Measurements from ENCODE around the gene FEM1A. TPM values are rescaled to one million over a fixed set of nuclear protein-coding genes. Genes with fewer than 3 reads are reported as not detected.

Gene FEM1A
- total and polyA plus RNA-seq, 2 of the 13 experiments (the other 11 are each of a cell fraction or from before 2014, with no cell fraction given): 3.2 to 10.8 TPM

DNA sequence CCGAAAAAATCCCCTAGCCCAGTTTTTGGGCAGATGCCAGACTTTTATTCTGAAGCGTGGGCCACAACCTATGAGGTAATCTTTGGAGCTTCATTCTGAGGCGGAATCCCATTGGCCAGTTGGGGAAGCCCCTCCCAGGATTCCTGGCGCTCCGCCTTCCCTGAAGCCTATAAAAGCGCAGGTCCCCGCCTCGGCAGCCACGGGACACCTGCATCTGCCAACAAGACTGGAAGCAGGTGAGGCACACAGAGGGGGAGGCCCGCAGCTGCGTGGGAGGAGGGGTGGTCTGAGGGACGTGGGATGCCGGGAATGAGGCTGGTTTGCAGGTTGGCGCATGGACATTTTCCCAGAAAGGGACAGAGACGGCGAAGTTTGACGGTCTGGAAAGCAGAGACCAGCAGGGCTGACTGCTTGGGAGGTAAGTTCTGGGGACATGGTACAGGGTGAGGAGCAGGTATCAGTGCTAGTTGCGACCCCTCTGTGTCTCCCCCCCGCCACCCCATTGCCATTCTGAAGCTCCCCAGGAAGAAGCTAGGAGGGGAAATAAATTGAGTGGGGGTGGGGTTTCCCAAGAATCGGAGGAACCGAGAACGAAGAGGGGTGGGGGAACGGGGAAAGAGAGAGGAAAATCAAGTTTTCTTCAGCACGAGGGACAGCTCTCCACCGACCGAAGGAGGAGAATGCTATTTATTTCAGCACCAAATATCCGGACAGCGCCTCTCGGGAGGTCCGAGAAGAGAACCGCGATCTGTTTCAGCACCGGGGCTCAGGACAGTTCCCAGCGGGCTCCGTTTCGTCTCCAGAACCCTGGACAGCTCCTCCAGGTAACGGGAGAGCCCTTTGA lies 22.4 kb upstream of the FEM1A start (continued):
- TF ChIP-seq, protein P1, sequence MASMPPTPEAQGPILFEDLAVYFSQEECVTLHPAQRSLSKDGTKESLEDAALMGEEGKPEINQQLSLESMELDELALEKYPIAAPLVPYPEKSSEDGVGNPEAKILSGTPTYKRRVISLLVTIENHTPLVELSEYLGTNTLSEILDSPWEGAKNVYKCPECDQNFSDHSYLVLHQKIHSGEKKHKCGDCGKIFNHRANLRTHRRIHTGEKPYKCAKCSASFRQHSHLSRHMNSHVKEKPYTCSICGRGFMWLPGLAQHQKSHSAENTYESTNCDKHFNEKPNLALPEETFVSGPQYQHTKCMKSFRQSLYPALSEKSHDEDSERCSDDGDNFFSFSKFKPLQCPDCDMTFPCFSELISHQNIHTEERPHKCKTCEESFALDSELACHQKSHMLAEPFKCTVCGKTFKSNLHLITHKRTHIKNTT (CRISPR knock-in tag; IDR thresholded peaks at IDR 0.05): no peak
- TF ChIP-seq DR1 (CRISPR knock-in tag; IDR thresholded peaks at IDR 0.05): peak; percentile 96
- TF ChIP-seq NRL (CRISPR knock-in tag; IDR thresholded peaks at IDR 0.05; ENCODE audit: borderline replicate concordance): peak; percentile 100
- TF ChIP-seq FOXK2 (IDR thresholded peaks at IDR 0.05): 0 out of 2 replicates have a peak, but pooled peaks have one; percentile 20
- peak; percentile 99 for TF ChIP-seq ATRX (CRISPR knock-in tag; IDR thresholded peaks at IDR 0.05; ENCODE audit: borderline replicate concordance)
- TF ChIP-seq, protein P2, sequence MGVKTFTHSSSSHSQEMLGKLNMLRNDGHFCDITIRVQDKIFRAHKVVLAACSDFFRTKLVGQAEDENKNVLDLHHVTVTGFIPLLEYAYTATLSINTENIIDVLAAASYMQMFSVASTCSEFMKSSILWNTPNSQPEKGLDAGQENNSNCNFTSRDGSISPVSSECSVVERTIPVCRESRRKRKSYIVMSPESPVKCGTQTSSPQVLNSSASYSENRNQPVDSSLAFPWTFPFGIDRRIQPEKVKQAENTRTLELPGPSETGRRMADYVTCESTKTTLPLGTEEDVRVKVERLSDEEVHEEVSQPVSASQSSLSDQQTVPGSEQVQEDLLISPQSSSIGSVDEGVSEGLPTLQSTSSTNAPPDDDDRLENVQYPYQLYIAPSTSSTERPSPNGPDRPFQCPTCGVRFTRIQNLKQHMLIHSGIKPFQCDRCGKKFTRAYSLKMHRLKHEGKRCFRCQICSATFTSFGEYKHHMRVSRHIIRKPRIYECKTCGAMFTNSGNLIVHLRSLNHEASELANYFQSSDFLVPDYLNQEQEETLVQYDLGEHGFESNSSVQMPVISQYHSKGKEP (CRISPR knock-in tag; IDR thresholded peaks at IDR 0.05): peak; percentile 100
- TF ChIP-seq ZNF598 (CRISPR knock-in tag; IDR thresholded peaks at IDR 0.05; ENCODE audit: borderline replicate concordance): peak; percentile 100
- TF ChIP-seq TCF12 (IDR thresholded peaks at IDR 0.05): no peak
- peak; percentile 99; the same call in 1 of the 2 replicates for TF ChIP-seq TCF12 (CRISPR knock-in tag; IDR thresholded peaks at IDR 0.05)
- TF ChIP-seq ARID2 (CRISPR knock-in tag; IDR thresholded peaks at IDR 0.05; ENCODE audit: borderline replicate concordance): peak; percentile 100
- peak; percentile 100 for TF ChIP-seq MXD4 (CRISPR knock-in tag; IDR thresholded peaks at IDR 0.05)
- TF ChIP-seq TBX2 (CRISPR knock-in tag; IDR thresholded peaks at IDR 0.05; ENCODE audit: borderline replicate concordance): peak; percentile 99
- TF ChIP-seq, protein P3, sequence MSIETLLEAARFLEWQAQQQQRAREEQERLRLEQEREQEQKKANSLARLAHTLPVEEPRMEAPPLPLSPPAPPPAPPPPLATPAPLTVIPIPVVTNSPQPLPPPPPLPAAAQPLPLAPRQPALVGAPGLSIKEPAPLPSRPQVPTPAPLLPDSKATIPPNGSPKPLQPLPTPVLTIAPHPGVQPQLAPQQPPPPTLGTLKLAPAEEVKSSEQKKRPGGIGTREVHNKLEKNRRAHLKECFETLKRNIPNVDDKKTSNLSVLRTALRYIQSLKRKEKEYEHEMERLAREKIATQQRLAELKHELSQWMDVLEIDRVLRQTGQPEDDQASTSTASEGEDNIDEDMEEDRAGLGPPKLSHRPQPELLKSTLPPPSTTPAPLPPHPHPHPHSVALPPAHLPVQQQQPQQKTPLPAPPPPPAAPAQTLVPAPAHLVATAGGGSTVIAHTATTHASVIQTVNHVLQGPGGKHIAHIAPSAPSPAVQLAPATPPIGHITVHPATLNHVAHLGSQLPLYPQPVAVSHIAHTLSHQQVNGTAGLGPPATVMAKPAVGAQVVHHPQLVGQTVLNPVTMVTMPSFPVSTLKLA (IDR thresholded peaks at IDR 0.05): peak; percentile 72
- TF ChIP-seq, protein P4, sequence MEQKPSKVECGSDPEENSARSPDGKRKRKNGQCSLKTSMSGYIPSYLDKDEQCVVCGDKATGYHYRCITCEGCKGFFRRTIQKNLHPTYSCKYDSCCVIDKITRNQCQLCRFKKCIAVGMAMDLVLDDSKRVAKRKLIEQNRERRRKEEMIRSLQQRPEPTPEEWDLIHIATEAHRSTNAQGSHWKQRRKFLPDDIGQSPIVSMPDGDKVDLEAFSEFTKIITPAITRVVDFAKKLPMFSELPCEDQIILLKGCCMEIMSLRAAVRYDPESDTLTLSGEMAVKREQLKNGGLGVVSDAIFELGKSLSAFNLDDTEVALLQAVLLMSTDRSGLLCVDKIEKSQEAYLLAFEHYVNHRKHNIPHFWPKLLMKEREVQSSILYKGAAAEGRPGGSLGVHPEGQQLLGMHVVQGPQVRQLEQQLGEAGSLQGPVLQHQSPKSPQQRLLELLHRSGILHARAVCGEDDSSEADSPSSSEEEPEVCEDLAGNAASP (CRISPR knock-in tag; IDR thresholded peaks at IDR 0.05; ENCODE audit: borderline replicate concordance): peak; percentile 100
- TF ChIP-seq ZBTB21 (CRISPR knock-in tag; IDR thresholded peaks at IDR 0.05): peak; percentile 97
- peak; percentile 100 for TF ChIP-seq ZNF75D (CRISPR knock-in tag; IDR thresholded peaks at IDR 0.05; ENCODE audit: borderline replicate concordance)
- peak; percentile 95 to 97 for TF ChIP-seq NR2F1 (CRISPR knock-in tag; IDR thresholded peaks at IDR 0.05)
- peak; percentile 78 for TF ChIP-seq NFYC (CRISPR knock-in tag; IDR thresholded peaks at IDR 0.05)
- peak; percentile 100 for TF ChIP-seq ZNF577 (CRISPR knock-in tag; IDR thresholded peaks at IDR 0.05; ENCODE audit: borderline replicate concordance, low read depth)
- TF ChIP-seq, protein P5, sequence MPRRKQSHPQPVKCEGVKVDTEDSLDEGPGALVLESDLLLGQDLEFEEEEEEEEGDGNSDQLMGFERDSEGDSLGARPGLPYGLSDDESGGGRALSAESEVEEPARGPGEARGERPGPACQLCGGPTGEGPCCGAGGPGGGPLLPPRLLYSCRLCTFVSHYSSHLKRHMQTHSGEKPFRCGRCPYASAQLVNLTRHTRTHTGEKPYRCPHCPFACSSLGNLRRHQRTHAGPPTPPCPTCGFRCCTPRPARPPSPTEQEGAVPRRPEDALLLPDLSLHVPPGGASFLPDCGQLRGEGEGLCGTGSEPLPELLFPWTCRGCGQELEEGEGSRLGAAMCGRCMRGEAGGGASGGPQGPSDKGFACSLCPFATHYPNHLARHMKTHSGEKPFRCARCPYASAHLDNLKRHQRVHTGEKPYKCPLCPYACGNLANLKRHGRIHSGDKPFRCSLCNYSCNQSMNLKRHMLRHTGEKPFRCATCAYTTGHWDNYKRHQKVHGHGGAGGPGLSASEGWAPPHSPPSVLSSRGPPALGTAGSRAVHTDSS (CRISPR knock-in tag; conservative IDR thresholded peaks at IDR 0.05): no peak
